Heart left ventricle (tissue), 16 donors: Measurements from ENCODE around the gene DUOXA1. TPM values are rescaled to one million over a fixed set of nuclear protein-coding genes. Genes with fewer than 3 reads are reported as not detected.

Experiments used
- ATAC-seq, 4 donors: fragments of 200-7000 bp; cut with Tn5 transposase; one replicate each; pipeline ENCODE4 v1.9.1; 2020 to 2022; ENCODE audit warnings: moderate library complexity in 4 of 4, mild to moderate bottlenecking in 3 of 4, moderate number of reproducible peaks in 1 of 4
- DNase-seq, 5 donors: peaks; one replicate each; pipeline ENCODE4 v3.0.0-alpha.2; 2020
- H3K27ac ChIP-seq, 12 donors: fragments of 200-600 bp; sonication (generic) in 4 of 12; one replicate each; pipeline versions ENCODE4 v1.5.0 to v1.8.0; 2016 to 2022; ENCODE audit warnings: mild to moderate bottlenecking in 2 of 12
- H3K27me3 ChIP-seq, 9 donors: fragments of 200-600 bp; sonication (generic) in 2 of 9; one replicate each; pipeline versions ENCODE4 v1.5.1 to v1.8.0; 2016 to 2022; ENCODE audit warnings: mild to moderate bottlenecking in 3 of 9
- H3K36me3 ChIP-seq, 9 donors: fragments of 200-600 bp; sonication (generic) in 2 of 9; one replicate each; pipeline versions ENCODE4 v1.5.0 to v1.8.0; 2018 to 2022; ENCODE audit warnings: mild to moderate bottlenecking in 2 of 9
- H3K4me1 ChIP-seq, 12 donors: fragments of 200-600 bp; sonication (generic) in 4 of 12; one replicate each; pipeline versions ENCODE4 v1.5.0 to v1.8.0; 2016 to 2022; ENCODE audit warnings: mild to moderate bottlenecking in 3 of 12
- H3K4me3 ChIP-seq, 12 donors: fragments of 200-600 bp; sonication (generic) in 4 of 12; one replicate each; pipeline versions ENCODE4 v1.5.0 to v1.8.0; 2017 to 2022; ENCODE audit warnings: mild to moderate bottlenecking in 9 of 12, moderate library complexity in 4 of 12
- H3K9me3 ChIP-seq, 12 donors: fragments of 200-600 bp; sonication (generic) in 4 of 12; one replicate each; pipeline versions ENCODE4 v1.5.0 to v1.8.0; 2016 to 2022; ENCODE audit warnings: mild to moderate bottlenecking in 1 of 12
- POLR2A ChIP-seq, 2 donors: fragments of 450-650 bp; IDR thresholded peaks; one replicate each; pipeline ENCODE4 v1.6.1; 2017; ENCODE audit warnings: antibody characterized with exemption in 2 of 2, mild to moderate bottlenecking in 2 of 2, moderate library complexity in 2 of 2
- WGBS, 4 donors: extraction: QIAGEN DNeasy Blood & Tissue Kit in 2 of 4; methylation state at CpG; one replicate each; pipeline versions ENCODE4 v1.1.5 to v1.1.7; 2013 to 2018; 5-methylcytosine and 5-hydroxymethylcytosine counted together
- intact Hi-C, 10 donors: fragments of 100-400 bp; cut with DNase I; formaldehyde crosslinking; loops; one replicate each; pipeline versions ENCODE4 v1.11.1 to v1.14.2; 2022
- polyA plus RNA-seq, 2 donors: library from polyadenylated mRNA; stranded (reverse); fragments of 200-250 nt; gene quantifications; one replicate each; pipeline ENCODE4 v1.2.3, GENCODE V29; 2013
- total RNA-seq, 9 donors: library from RNA; depleted of rRNA in 2 of 9; stranded (reverse); fragments of >200 nt in 2 of 9; fragmentation: NEBNext Ultra II Directional in 3 of 9; extraction: Animal tissue kit (Norgen Biotek cat#: 25700) in 3 of 9; gene quantifications; one replicate each; pipeline versions ENCODE4 v1.1.0 to v1.2.4, GENCODE V29; 2016 to 2023
- TF ChIP-seq, protein P1 (sequence below), 12 donors: fragments of 200-600 bp; sonication (generic) in 4 of 12; IDR thresholded peaks; one replicate each; pipeline versions ENCODE4 v1.5.0 to v1.8.0; 2018 to 2022; ENCODE audit warnings: antibody characterized with exemption in 12 of 12, mild to moderate bottlenecking in 5 of 12
- donor health status: ischemic (EF 13 %, LVEDD 7.1; RV severe dilation, severe dysfunction).
- donor health status: healthy with polysubstance abuse.
- donor health status: DM: no; HTN: yes; CAD: no.
- donor health status: DM: no; HTN: no; CAD: no.
- donor health status: ischemic (EF 25% LVEDD 6.9; RV normal size, moderate dysfunction).
- donor health status: ischemic (EF 25% LVEDD 5.7; RV mildly dilated, moderate dysfunction).
- donor health status: healthy.
- donor health status: DM: yes; HTN: yes; CAD: no.
- donor health status: ischemic (EF 35%, LVEDD 5.7; RV mildly dilated, moderate dysfunction).
- donor health status: nonischemic (EF 11% LVEDD 7.7; RV severe dilation, severe dysfunction).
- donor health status: DM: yes; HTN: yes; CAD: no.
- donor health status: PGD.
- donor health status: ischemic (EF 29% LVEDD 5.4; RV normal size, mild dysfunction).
- donor health status: nonischemic (EF 23%, LVEDD 6.1; RV moderate dilation, normal function).

The DUOXA1 gene
- total and polyA plus RNA-seq, 11 donors, result 0.11 to 1.3 (median 0.31) TPM; not detected in 3

DNA sequence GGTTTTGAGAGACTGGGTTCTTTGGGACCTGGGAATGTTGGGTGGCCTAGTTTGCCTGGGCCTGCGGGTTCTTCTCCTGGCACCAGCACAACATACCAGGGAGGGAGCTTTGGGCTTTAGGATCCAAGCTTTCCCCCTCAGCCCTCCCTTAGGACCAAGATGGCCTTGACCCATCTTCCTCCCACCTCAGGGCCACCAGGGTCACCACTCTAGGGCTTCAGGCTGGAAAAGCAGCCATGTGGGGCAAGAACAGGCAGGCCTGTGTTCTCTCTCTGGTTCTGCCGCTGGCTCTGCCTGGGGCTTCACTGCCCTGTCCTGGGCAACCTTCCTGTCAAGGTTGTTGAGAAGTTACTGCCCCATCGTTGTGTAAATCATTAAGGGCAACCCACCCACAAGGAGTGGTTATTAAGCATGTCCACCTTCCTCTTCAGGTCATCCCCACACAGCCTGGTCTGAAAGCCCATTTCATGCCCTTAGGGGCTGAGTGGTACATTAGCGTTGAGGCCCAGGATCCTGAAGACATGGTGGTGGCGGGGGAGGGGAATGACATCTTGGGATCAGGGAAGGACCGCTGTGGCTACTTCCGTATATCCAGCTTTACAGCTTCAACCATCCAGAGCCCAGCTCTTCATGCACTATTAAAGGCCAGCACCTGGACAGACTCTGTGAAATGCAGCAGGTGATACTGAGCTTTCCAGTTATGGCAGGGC lies 767 bp upstream of the DUOXA1 start:
- whole genome bisulfite sequencing, 4 donors, result 85 to 92% (median 87%) methylated on average over 6 to 7 of the region's 7 CpGs
- TF ChIP-seq, protein P1, sequence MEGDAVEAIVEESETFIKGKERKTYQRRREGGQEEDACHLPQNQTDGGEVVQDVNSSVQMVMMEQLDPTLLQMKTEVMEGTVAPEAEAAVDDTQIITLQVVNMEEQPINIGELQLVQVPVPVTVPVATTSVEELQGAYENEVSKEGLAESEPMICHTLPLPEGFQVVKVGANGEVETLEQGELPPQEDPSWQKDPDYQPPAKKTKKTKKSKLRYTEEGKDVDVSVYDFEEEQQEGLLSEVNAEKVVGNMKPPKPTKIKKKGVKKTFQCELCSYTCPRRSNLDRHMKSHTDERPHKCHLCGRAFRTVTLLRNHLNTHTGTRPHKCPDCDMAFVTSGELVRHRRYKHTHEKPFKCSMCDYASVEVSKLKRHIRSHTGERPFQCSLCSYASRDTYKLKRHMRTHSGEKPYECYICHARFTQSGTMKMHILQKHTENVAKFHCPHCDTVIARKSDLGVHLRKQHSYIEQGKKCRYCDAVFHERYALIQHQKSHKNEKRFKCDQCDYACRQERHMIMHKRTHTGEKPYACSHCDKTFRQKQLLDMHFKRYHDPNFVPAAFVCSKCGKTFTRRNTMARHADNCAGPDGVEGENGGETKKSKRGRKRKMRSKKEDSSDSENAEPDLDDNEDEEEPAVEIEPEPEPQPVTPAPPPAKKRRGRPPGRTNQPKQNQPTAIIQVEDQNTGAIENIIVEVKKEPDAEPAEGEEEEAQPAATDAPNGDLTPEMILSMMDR (IDR thresholded peaks at IDR 0.05), result no peak
- TF ChIP-seq POLR2A (IDR thresholded peaks at IDR 0.05), result no peak
- H3K9me3 ChIP-seq, result no peaks in the 10 kb centered on the region
- H3K4me3 ChIP-seq, result peak overlapping the region; percentile 11 to 61 (median 40)
- DNase-seq (no peak), ATAC-seq (no peak)
- H3K36me3 ChIP-seq, result no peaks in the 10 kb centered on the region
- no peak overlapping the region for H3K27ac ChIP-seq
- peaks cover 0 to 20% (median 6%) of the 10 kb centered on the region in 12 donors for H3K4me1 ChIP-seq
- peaks cover 6 to 73% (median 47%) of the 10 kb centered on the region in 9 donors for H3K27me3 ChIP-seq
- intact Hi-C loops, result no loop called here

DNA sequence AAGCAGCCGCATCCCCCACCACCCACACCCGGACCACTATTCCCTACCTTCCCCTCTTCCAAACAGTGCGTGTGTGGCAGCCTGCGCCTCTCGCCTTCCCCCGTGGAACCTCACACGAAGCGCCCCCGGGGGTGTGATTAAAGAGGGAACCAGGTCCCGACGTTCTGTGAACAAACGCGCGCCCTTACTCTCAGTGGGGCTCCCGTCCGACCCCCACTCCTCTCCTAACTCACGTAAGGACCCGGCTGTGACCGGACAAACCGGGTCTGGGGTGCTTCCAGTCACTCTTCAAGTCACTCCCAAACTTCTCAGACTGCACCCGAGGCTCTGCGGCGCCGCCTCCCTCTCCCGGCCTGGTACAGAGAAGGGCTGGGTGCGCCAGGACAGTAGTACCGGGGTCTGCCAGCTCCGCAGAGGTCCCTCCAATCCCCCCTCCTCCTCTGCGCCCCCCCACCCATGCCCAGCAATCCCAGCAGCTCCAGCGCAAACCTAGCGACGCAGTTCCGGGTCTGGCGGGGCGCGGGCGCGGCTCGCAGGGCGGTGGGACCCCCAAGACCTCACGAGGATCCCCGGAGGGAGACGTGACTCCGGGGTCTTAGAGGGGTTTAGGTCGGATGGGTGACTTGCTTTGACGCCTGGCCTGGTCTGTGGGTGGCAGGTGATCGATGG lies 574 bp downstream of the DUOXA1 start:
- ATAC-seq (peak in 2 of 4 donors; percentile 12 to 38), DNase-seq (peak in 1 of 5 donors; percentile 21)
- intact Hi-C loops, result no loop called here
- no peak for TF ChIP-seq POLR2A (IDR thresholded peaks at IDR 0.05)
- TF ChIP-seq, protein P1 (IDR thresholded peaks at IDR 0.05), result no peak
- H3K36me3 ChIP-seq, result no peaks in the 10 kb centered on the region
- H3K9me3 ChIP-seq, result no peaks in the 10 kb centered on the region
- H3K4me1 ChIP-seq, result peaks cover 0 to 14% (median 0%) of the 10 kb centered on the region in 12 donors
- no peak overlapping the region for H3K27ac ChIP-seq
- peaks cover 6 to 68% (median 34%) of the 10 kb centered on the region in 9 donors for H3K27me3 ChIP-seq
- 4 to 10% (median 5%) methylated on average over 31 to 47 of the region's 47 CpGs for WGBS, 4 donors
- H3K4me3 ChIP-seq, result peak overlapping the region; percentile 11 to 61 (median 40)

DNA sequence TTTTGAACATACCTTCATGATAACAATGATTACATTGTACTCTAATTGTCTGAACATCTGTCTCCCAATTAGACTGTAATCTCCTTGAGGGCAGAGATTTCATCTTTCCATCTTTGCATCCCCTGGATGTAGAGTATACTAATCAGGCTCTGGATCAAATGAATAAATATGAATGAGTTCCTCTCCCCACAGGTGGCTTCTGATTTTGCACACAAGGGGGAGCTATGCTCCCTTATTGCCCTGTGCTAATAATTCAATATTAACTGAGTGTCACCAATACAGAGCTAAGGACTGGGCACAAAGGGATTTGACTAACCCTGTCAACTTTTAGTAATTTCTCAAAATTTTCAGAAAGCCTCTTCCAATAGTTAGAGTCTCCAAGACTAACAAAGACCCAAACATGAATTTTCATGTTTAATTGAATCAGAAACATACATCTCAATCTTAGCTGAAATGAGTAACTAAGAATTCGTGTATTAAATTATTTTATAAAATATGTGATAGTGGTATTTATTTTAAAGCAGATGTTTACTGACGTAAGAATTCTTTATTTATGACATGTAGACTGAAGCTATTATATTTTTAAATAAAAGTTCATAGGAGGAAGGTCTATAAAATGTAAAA lies 3.0 kb downstream of the DUOXA1 start:
- peaks cover 6 to 67% (median 28%) of the 10 kb centered on the region in 9 donors for H3K27me3 ChIP-seq
- TF ChIP-seq, protein P1 (IDR thresholded peaks at IDR 0.05), result peak; percentile 32 to 64 (median 55)
- no peak for TF ChIP-seq POLR2A (IDR thresholded peaks at IDR 0.05)
- H3K27ac ChIP-seq, result no peak overlapping the region
- no peak overlapping the region for H3K4me3 ChIP-seq
- DNase-seq (no peak), ATAC-seq (no peak)
- H3K36me3 ChIP-seq, result no peaks in the 10 kb centered on the region
- 54 to 72% (median 55%) methylated on average over 2 of the region's 2 CpGs for WGBS, 4 donors
- H3K9me3 ChIP-seq, result no peaks in the 10 kb centered on the region
- peaks cover 0 to 14% (median 0%) of the 10 kb centered on the region in 12 donors for H3K4me1 ChIP-seq
- intact Hi-C loops, result loop anchor here in 1 of 10 donors (2.0 kb wide), 1 partner anchor 152 kb away; no protein-coding TSS in a partner anchor

DNA sequence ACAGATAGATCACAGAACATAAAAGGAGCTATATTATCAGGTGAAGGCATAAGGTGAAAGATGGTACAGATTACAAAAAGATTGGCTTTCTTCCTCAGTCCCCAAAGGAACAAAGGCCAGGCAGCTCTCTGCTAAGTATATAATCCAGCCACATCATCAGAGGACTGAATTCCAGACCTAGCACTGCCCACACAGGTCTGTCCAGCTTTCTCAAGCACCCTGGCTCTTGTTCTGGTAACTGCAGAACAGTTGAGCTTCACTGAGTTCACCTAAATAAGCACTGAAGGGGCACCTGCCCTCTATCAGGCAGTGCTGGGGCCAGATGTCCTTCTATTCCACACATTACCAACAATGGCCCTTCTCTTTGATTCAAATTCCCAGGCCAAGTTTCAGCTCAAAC lies 6.3 kb downstream of the DUOXA1 start:
- ATAC-seq (no peak), DNase-seq (no peak)
- no peaks in the 10 kb centered on the region for H3K9me3 ChIP-seq
- no peak for TF ChIP-seq POLR2A (IDR thresholded peaks at IDR 0.05)
- TF ChIP-seq, protein P1 (IDR thresholded peaks at IDR 0.05), result no peak
- H3K36me3 ChIP-seq, result no peaks in the 10 kb centered on the region
- no peak overlapping the region for H3K4me3 ChIP-seq
- peaks cover 0 to 68% (median 21%) of the 10 kb centered on the region in 9 donors for H3K27me3 ChIP-seq
- H3K27ac ChIP-seq, result no peak overlapping the region
- no peaks in the 10 kb centered on the region for H3K4me1 ChIP-seq
- intact Hi-C loops, result no loop called here
